ENCODE measurements around the gene BPTF. TPM values are rescaled to one million over a fixed set of nuclear protein-coding genes. Genes with fewer than 3 reads are reported as not detected.
"Not testable (repeated sequence)": the region's sequence is repeated elsewhere in the genome, so short reads cannot be mapped to it uniquely, and the experiment has no call there.

The BPTF gene
- total RNA-seq, 1 donor from 2014 or later = 72.9 TPM

- no peak for DNase-seq (ENCODE audit: low spot score)
- intact Hi-C loops (cut with DNase I) = no loop called here
Measured at GRCh38 chr17:67947325-67947813, 122.1 kb downstream of the BPTF start.

GRCh38 chr17:67950945-67951344 lies 125.6 kb downstream of the BPTF start:
- DNase-seq (ENCODE audit: low spot score) = no peak
- intact Hi-C loops (cut with DNase I) = no loop called here

GRCh38 chr17:67959510-67959909 lies 134.2 kb downstream of the BPTF start:
- no peak for DNase-seq (ENCODE audit: low spot score)
- intact Hi-C loops (cut with DNase I) = no loop called here

GRCh38 chr17:67960276-67960675 lies 135.0 kb downstream of the BPTF start:
- intact Hi-C loops (cut with DNase I) = loop anchor here (5.0 kb wide), 1 partner anchor 502 kb away; no protein-coding TSS in a partner anchor
- DNase-seq (ENCODE audit: low spot score) = not testable (repeated sequence)

- intact Hi-C loops (cut with DNase I) = loop anchor here (5.0 kb wide), 1 partner anchor 500 kb away; no protein-coding TSS in a partner anchor
- not testable (repeated sequence) for DNase-seq (ENCODE audit: low spot score)
Measured at GRCh38 chr17:67962156-67962555, 136.9 kb downstream of the BPTF start.

- DNase-seq (ENCODE audit: low spot score) = not testable (repeated sequence)
- intact Hi-C loops (cut with DNase I) = loop anchor here (5.0 kb wide), 1 partner anchor 499 kb away; no protein-coding TSS in a partner anchor
Measured at GRCh38 chr17:67963145-67963572, 137.9 kb downstream of the BPTF start.

GRCh38 chr17:67970783-67971182 lies 145.5 kb downstream of the BPTF start:
- intact Hi-C loops (cut with DNase I) = no loop called here

GRCh38 chr17:67974185-67974584 lies 148.9 kb downstream of the BPTF start:
- no peak for DNase-seq (ENCODE audit: low spot score)
- intact Hi-C loops (cut with DNase I) = no loop called here

More at GRCh38 chr17:67970783-67971182, 145.5 kb downstream of the BPTF start:
- no peak for DNase-seq (ENCODE audit: low spot score)

GRCh38 chr17:67974598-67975066 lies 149.3 kb downstream of the BPTF start:
- no peak for DNase-seq (ENCODE audit: low spot score)
- intact Hi-C loops (cut with DNase I) = no loop called here

- intact Hi-C loops (cut with DNase I); DNase-seq (ENCODE audit: low spot score): not testable (repeated sequence)
Measured at GRCh38 chr17:67976306-67976705, 151.0 kb downstream of the BPTF start.

- no peak for DNase-seq (ENCODE audit: low spot score)
- intact Hi-C loops (cut with DNase I) = no loop called here
Measured at GRCh38 chr17:67980456-67980855, 155.2 kb downstream of the BPTF start.

GRCh38 chr17:67980883-67981282 lies 155.6 kb downstream of the BPTF start:
- DNase-seq (ENCODE audit: low spot score); intact Hi-C loops (cut with DNase I): not testable (repeated sequence)

- intact Hi-C loops (cut with DNase I) = no loop called here
- DNase-seq (ENCODE audit: low spot score) = no peak
Measured at GRCh38 chr17:67982034-67982640, 156.8 kb downstream of the BPTF start.

- no peak for DNase-seq (ENCODE audit: low spot score)
Measured at GRCh38 chr17:67982686-67983382, 157.5 kb downstream of the BPTF start.

GRCh38 chr17:67983383-67983688 lies 158.0 kb downstream of the BPTF start:
- DNase-seq (ENCODE audit: low spot score) = no peak
- intact Hi-C loops (cut with DNase I) = no loop called here

More at GRCh38 chr17:67982686-67983382, 157.5 kb downstream of the BPTF start:
- intact Hi-C loops (cut with DNase I) = no loop called here

- intact Hi-C loops (cut with DNase I) = no loop called here
- DNase-seq (ENCODE audit: low spot score) = no peak
Measured at GRCh38 chr17:67990909-67991308, 165.6 kb downstream of the BPTF start.

GRCh38 chr17:67992548-67993152 lies 167.3 kb downstream of the BPTF start:
- no peak for DNase-seq (ENCODE audit: low spot score)
- intact Hi-C loops (cut with DNase I) = loop anchor here (1.0 kb wide), 1 partner anchor 27 kb away; no protein-coding TSS in a partner anchor

GRCh38 chr17:67993153-67993997 lies 168.1 kb downstream of the BPTF start:
- DNase-seq (ENCODE audit: low spot score) = peak; percentile 90
- intact Hi-C loops (cut with DNase I) = loop anchor here (1.0 kb wide), 1 partner anchor 26 kb away; no protein-coding TSS in a partner anchor

- DNase-seq (ENCODE audit: low spot score) = no peak
- intact Hi-C loops (cut with DNase I) = loop anchor here (1.0 kb wide), 1 partner anchor 25 kb away; no protein-coding TSS in a partner anchor
Measured at GRCh38 chr17:67993998-67994361, 168.7 kb downstream of the BPTF start.

All from cardiac septum (tissue), 1 donor.